BJ (cell line): ENCODE measurements around the gene TEAD2. TPM values are rescaled to one million over a fixed set of nuclear protein-coding genes. Genes with fewer than 3 reads are reported as not detected.

Experiments used
- CTCF ChIA-PET: fragments of 350-600 bp; formaldehyde crosslinking; extraction: SDS; loops from one replicate; lab custom pipeline; 2021; ENCODE audit warnings: antibody characterized with exemption, inconsistent platforms; lab: Yijun Ruan, JAX
- POLR2A ChIA-PET: fragments of 300-600 bp; sonication (Branson Sonifier 250); formaldehyde crosslinking; extraction: SDS; loops from one replicate; lab custom pipeline; 2021; ENCODE audit warnings: antibody characterized with exemption; lab: Charles Lee
- DNase-seq: peaks from one replicate; pipeline ENCODE4 v3.0.0-alpha.2; 2011; ENCODE audit warnings: low read depth
- H3K27me3 ChIP-seq: 2 replicates; pipeline ENCODE4 v1.6.0; 2011; ENCODE audit warnings: low read length; ENCODE audit not compliant: control insufficient read depth, insufficient read depth
- H3K36me3 ChIP-seq: 2 replicates; pipeline ENCODE4 v1.5.1; 2011; ENCODE audit warnings: low read length; ENCODE audit not compliant: control insufficient read depth, insufficient read depth
- H3K4me3 ChIP-seq: 2 replicates; pipeline ENCODE4 v1.5.1; 2011; ENCODE audit warnings: low read depth, mild to moderate bottlenecking, control low read depth, low read length
- CTCF ChIP-seq: IDR thresholded peaks from 2 replicates; pipeline ENCODE4 v1.5.1; 2011; ENCODE audit warnings: low read depth, mild to moderate bottlenecking, control low read depth, inconsistent platforms, low read length, moderate library complexity; ENCODE audit not compliant: insufficient read depth
- polyA minus RNA-seq: library from RNA; depleted of rRNA, polyadenylated mRNA; stranded (reverse); fragments of >200 nt; gene quantifications from 2 replicates; pipeline ENCODE4 v1.2.3, GENCODE V29; 2011; rRNA and poly(A)+ RNA removed
- polyA plus RNA-seq: library from polyadenylated mRNA; depleted of rRNA; stranded (reverse); fragments of >200 nt; gene quantifications from 2 replicates; pipeline ENCODE4 v1.2.3, GENCODE V29; 2011; rRNA removed

Gene TEAD2
- polyA plus RNA-seq (23.9 and 37.1 TPM in 2 replicates), polyA minus RNA-seq (33.2 and 42.2 TPM in 2 replicates)

- CTCF ChIA-PET, result interaction anchor here (0.6 to 1.2 kb wide), 2 partner anchors 29 to 82 kb away, joined by 3 to 5 read pairs; no protein-coding TSS in a partner anchor
- Histone ChIP-seq H3K27me3 (no peaks in the 10 kb centered on the region), H3K36me3 (peaks cover 4% of the 10 kb centered on the region), H3K4me3 (peak within 1 kb of the TSS; percentile 91)
- POLR2A ChIA-PET, result interaction anchor here (0.7 kb wide), 2 partner anchors 19 to 104 kb away, joined by 5 to 6 read pairs; no protein-coding TSS in a partner anchor
- no peak for TF ChIP-seq CTCF
- DNase-seq, result no peak
Observed at GRCh38 chr19:49362048-49362928, at the start of gene TEAD2. Gene TEAD2, minus strand, starts transcription at chr19:49362416. Its CDS starts 2,341 bp downstream, at chr19:49360075.

- ChIA-PET POLR2A (no interaction called here), CTCF (interaction anchor here (2.4 kb wide), 1 partner anchor 20 kb away, joined by 7 read pairs; no protein-coding TSS in a partner anchor)
- no peak for DNase-seq
- Histone ChIP-seq H3K36me3 (no peaks in the 10 kb centered on the region), H3K27me3 (peaks cover 1% of the 10 kb centered on the region), H3K4me3 (no peak overlapping the region)
- TF ChIP-seq CTCF, result no peak
Observed at GRCh38 chr19:49411681-49412326, 49.6 kb upstream of the TEAD2 start.

GRCh38 chr19:49409441-49410029 lies 47.3 kb upstream of the TEAD2 start:
- POLR2A ChIA-PET, result no interaction called here
- Histone ChIP-seq H3K27me3 (peaks cover 1% of the 10 kb centered on the region), H3K4me3 (no peak overlapping the region), H3K36me3 (no peaks in the 10 kb centered on the region)
- no peak for TF ChIP-seq CTCF
- no peak for DNase-seq
- CTCF ChIA-PET, result interaction anchor here (0.6 to 1.6 kb wide), 2 partner anchors 18 to 152 kb away, joined by 3 to 6 read pairs; no protein-coding TSS in a partner anchor

GRCh38 chr19:49408816-49409440 lies 46.7 kb upstream of the TEAD2 start:
- H3K4me3 ChIP-seq, result no peak overlapping the region
- TF ChIP-seq CTCF, result no peak
- POLR2A ChIA-PET, result no interaction called here
- peaks cover 1% of the 10 kb centered on the region for H3K27me3 ChIP-seq
- CTCF ChIA-PET, result interaction anchor here (0.6 to 1.6 kb wide), 3 partner anchors 17 to 151 kb away, joined by 3 to 6 read pairs (median 3); no protein-coding TSS in a partner anchor
- DNase-seq, result no peak
- H3K36me3 ChIP-seq, result no peaks in the 10 kb centered on the region
